Measurements from ENCODE around the gene DAB1. TPM values are rescaled to one million over a fixed set of nuclear protein-coding genes. Genes with fewer than 3 reads are reported as not detected.

The DAB1 gene
- total RNA-seq, 1 donor: not detected

- Histone ChIP-seq H3K4me1 (ENCODE audit: insufficient read depth, low read length) (no peaks in the 10 kb centered on the region), H3K27ac (ENCODE audit: low read depth, low read length) (no peak overlapping the region), H3K27me3 (ENCODE audit: insufficient read depth, low read length) (no peaks in the 10 kb centered on the region), H2AFZ (ENCODE audit: low read length) (no peak overlapping the region), H3K4me2 (ENCODE audit: insufficient read depth, low read length) (no peak overlapping the region), H3K36me3 (ENCODE audit: insufficient read depth, low read length) (no peaks in the 10 kb centered on the region), H3K4me3 (ENCODE audit: insufficient read depth, low read length) (no peak overlapping the region), H4K20me1 (ENCODE audit: insufficient read depth, low read length) (no peaks in the 10 kb centered on the region), H3K9me3 (ENCODE audit: low read depth, low read length) (peaks cover 2% of the 10 kb centered on the region), H3K79me2 (ENCODE audit: insufficient read depth, low read length) (no peaks in the 10 kb centered on the region)
- DNase-seq (ENCODE audit: insufficient read length, low spot score, missing footprints): no peak
- no peak for TF ChIP-seq CTCF (IDR thresholded peaks at IDR 0.05; ENCODE audit: extremely low read depth, low read depth, low read length)
Observed at GRCh38 chr1:57384901-57385300, 39.0 kb downstream of the DAB1 start.

DNA sequence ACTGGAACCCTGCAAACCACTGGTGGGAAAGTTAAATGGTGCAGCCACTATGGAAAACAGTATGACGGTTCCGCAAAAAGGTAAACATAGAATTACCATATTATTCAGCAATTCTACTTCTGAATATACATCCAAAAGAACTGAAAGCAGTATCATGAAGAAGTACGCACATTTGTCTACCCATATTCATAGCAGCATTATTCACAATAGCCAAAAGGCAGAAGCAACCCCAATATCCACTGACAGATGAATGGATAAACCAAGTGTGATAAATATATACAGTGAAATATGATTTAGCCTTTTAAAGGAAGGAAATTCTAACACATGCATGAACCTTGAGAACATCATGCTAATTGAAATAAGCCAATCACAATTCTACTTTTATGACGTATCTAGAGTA is 39.6 kb downstream of the DAB1 start:
- Histone ChIP-seq H3K27ac (ENCODE audit: low read depth, low read length) (no peak overlapping the region), H3K36me3 (ENCODE audit: insufficient read depth, low read length) (no peaks in the 10 kb centered on the region), H4K20me1 (ENCODE audit: insufficient read depth, low read length) (no peaks in the 10 kb centered on the region), H3K9me3 (ENCODE audit: low read depth, low read length) (peaks cover 4% of the 10 kb centered on the region), H2AFZ (ENCODE audit: low read length) (no peak overlapping the region), H3K4me3 (ENCODE audit: insufficient read depth, low read length) (no peak overlapping the region), H3K79me2 (ENCODE audit: insufficient read depth, low read length) (no peaks in the 10 kb centered on the region), H3K4me2 (ENCODE audit: insufficient read depth, low read length) (no peak overlapping the region), H3K27me3 (ENCODE audit: insufficient read depth, low read length) (no peaks in the 10 kb centered on the region), H3K4me1 (ENCODE audit: insufficient read depth, low read length) (no peaks in the 10 kb centered on the region)
- no peak for TF ChIP-seq CTCF (IDR thresholded peaks at IDR 0.05; ENCODE audit: extremely low read depth, low read depth, low read length)
- no peak for DNase-seq (ENCODE audit: insufficient read length, low spot score, missing footprints)

DNA sequence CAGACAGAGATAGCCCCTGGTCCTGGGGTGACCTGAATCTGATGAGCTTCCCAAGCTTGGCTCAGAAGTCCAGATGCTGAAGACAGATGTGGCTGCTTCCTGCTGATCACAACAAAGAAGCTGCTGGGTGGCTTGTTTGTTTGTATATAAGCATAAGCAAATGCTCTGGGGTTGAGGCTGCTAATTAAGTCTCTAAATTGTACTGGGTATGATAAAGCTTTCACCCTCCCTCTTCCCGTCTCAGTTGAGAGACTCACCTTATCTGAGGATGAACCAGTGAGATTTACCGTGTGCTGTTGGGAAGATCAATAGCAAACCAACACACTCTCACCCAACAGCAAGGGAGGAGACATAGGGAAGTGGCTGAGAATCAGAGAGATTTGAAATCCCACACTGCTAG is 42.0 kb downstream of the DAB1 start:
- no peaks in the 10 kb centered on the region for H3K27me3 ChIP-seq (ENCODE audit: insufficient read depth, low read length)
- no peak overlapping the region for H3K4me2 ChIP-seq (ENCODE audit: insufficient read depth, low read length)
- no peak overlapping the region for H2AFZ ChIP-seq (ENCODE audit: low read length)
- no peak overlapping the region for H3K27ac ChIP-seq (ENCODE audit: low read depth, low read length)
- TF ChIP-seq CTCF (IDR thresholded peaks at IDR 0.05; ENCODE audit: extremely low read depth, low read depth, low read length): no peak
- DNase-seq (ENCODE audit: insufficient read length, low spot score, missing footprints): no peak
- H3K79me2 ChIP-seq (ENCODE audit: insufficient read depth, low read length): no peaks in the 10 kb centered on the region
- H4K20me1 ChIP-seq (ENCODE audit: insufficient read depth, low read length): no peaks in the 10 kb centered on the region
- H3K4me1 ChIP-seq (ENCODE audit: insufficient read depth, low read length): no peaks in the 10 kb centered on the region
- H3K36me3 ChIP-seq (ENCODE audit: insufficient read depth, low read length): no peaks in the 10 kb centered on the region
- H3K9me3 ChIP-seq (ENCODE audit: low read depth, low read length): peaks cover 4% of the 10 kb centered on the region
- H3K4me3 ChIP-seq (ENCODE audit: insufficient read depth, low read length): no peak overlapping the region

DNA sequence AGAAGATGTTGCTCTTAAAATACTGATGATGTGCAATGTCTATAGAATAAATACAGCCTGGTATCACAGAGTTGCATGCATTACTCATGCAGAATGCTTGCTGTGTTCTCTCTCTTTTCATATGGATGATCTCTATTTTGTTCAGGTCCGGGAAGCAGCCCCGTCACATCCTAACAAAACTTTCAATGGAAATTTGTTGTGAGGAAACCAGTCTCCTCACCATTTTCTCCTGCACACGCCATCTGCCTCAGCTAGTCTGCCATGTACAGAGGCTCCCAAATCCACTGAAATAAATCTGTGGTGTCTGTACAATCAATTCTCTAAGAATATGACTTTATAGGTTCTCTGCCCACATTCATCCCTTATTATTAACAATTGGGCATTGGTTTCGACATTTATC is 42.4 kb downstream of the DAB1 start:
- no peak overlapping the region for H2AFZ ChIP-seq (ENCODE audit: low read length)
- H3K9me3 ChIP-seq (ENCODE audit: low read depth, low read length): peaks cover 4% of the 10 kb centered on the region
- H3K4me2 ChIP-seq (ENCODE audit: insufficient read depth, low read length): no peak overlapping the region
- no peaks in the 10 kb centered on the region for H4K20me1 ChIP-seq (ENCODE audit: insufficient read depth, low read length)
- H3K79me2 ChIP-seq (ENCODE audit: insufficient read depth, low read length): no peaks in the 10 kb centered on the region
- TF ChIP-seq CTCF (IDR thresholded peaks at IDR 0.05; ENCODE audit: extremely low read depth, low read depth, low read length): no peak
- H3K27me3 ChIP-seq (ENCODE audit: insufficient read depth, low read length): no peaks in the 10 kb centered on the region
- no peak overlapping the region for H3K27ac ChIP-seq (ENCODE audit: low read depth, low read length)
- no peak for DNase-seq (ENCODE audit: insufficient read length, low spot score, missing footprints)
- H3K36me3 ChIP-seq (ENCODE audit: insufficient read depth, low read length): no peaks in the 10 kb centered on the region
- no peak overlapping the region for H3K4me3 ChIP-seq (ENCODE audit: insufficient read depth, low read length)
- H3K4me1 ChIP-seq (ENCODE audit: insufficient read depth, low read length): no peaks in the 10 kb centered on the region

All from osteoblast (primary cell).